Osteocyte (in vitro differentiated cells): ENCODE data around the gene CMIP. TPM values are rescaled to one million over a fixed set of nuclear protein-coding genes. Genes with fewer than 3 reads are reported as not detected.

ENCODE experiments used
- DNase-seq: peaks from one replicate; pipeline ENCODE4 v3.0.0; 2021; ENCODE audit warnings: mixed read lengths; ENCODE audit not compliant: unreplicated experiment; ENCODE audit errors: extremely low spot score
- H3K27ac Mint-ChIP-seq: one replicate; pipeline ENCODE4 v1.8.0; 2021; ENCODE audit warnings: mild to moderate bottlenecking, mixed read lengths; ENCODE audit not compliant: unreplicated experiment
- H3K27me3 Mint-ChIP-seq: one replicate; pipeline ENCODE4 v1.8.0; 2021; ENCODE audit warnings: mixed read lengths; ENCODE audit not compliant: unreplicated experiment
- H3K36me3 Mint-ChIP-seq: one replicate; pipeline ENCODE4 v1.8.0; 2021; ENCODE audit warnings: mixed read lengths; ENCODE audit not compliant: unreplicated experiment
- H3K4me1 Mint-ChIP-seq: one replicate; pipeline ENCODE4 v1.8.0; 2021; ENCODE audit warnings: mixed read lengths; ENCODE audit not compliant: unreplicated experiment
- H3K4me3 Mint-ChIP-seq: one replicate; pipeline ENCODE4 v1.8.0; 2021; ENCODE audit warnings: mild to moderate bottlenecking, moderate library complexity, mixed read lengths; ENCODE audit not compliant: unreplicated experiment
- H3K9me3 Mint-ChIP-seq: one replicate; pipeline ENCODE4 v1.8.0; 2021; ENCODE audit warnings: mixed read lengths; ENCODE audit not compliant: unreplicated experiment
- total RNA-seq: library from RNA; stranded (reverse); gene quantifications from 2 replicates; pipeline ENCODE4 v1.2.1, GENCODE V29; 2021
- TF ChIP-seq, protein P1 (sequence below): fragments of 200-600 bp; sonication (generic); IDR thresholded peaks from 2 replicates; pipeline ENCODE4 v1.5.0; 2021; ENCODE audit warnings: antibody characterized with exemption, mild to moderate bottlenecking, moderate library complexity

Gene CMIP
- total RNA-seq, 1 donor from 2014 or later: 38.0 TPM

DNA sequence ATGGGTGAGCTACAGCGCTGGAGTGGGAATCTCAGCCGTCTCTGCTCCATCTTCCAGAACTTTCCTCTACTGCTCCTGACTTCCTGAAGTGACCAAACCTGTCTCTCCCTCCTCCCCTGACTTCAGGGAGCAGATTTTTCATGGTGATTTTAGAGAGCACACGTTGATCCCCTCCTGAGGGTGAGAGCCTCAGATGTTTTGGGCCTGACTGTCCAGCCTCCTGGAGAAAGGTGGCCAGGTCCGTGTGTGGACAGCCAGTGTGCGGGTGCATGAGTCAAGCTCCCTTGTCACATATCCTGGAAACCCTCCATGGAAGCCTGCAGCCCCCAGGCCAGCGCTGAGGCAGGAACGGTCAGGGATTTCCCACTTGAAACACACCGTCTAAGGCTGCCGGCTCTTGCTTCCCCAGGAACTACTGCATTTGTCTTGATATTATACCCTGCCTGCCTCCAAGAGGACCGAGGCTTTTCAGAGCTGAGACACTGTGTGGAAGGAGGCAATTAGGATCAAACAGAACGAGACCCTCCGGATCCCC lies 143.1 kb downstream of the CMIP start:
- H3K4me1 Mint-ChIP-seq: peaks cover 27% of the 10 kb centered on the region

DNA sequence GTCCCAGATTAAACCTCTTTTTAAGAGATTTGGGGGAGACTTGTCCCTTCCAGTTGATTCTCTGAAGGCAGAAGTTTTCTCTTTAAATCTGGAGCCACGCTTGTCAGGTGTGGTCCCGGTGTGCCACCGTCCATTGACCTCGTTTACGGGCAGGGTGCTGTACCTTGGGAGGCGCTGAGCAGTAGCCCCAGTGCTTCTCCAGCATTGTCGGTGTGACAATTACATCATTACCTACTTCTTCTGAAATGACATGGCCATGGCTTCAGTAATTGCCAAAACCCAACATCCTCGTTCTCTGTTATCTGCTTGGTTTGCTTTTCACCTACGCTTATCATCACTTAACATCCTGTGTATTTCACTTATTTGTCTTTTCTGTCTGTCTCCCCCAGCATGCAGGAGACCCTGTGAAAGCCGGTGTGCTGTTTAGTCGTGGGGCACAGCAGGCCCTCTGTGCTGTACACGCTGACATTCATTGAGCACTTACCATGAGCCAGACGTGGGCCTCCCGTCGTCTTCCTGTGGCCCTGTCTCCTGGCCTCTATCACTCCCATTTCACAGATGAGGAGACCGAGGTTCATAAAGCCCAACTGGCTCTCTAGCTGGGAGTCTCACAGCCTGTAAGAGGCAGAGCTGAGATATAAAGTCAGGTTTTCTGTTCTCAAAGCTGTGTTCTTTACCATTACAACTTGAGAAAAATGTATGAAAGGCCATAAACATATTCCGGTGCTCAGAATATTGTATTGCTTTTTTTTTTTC lies 143.9 kb downstream of the CMIP start:
- DNase-seq: no peak
- H3K27me3 Mint-ChIP-seq: no peaks in the 10 kb centered on the region
- H3K4me3 Mint-ChIP-seq: no peak overlapping the region
- H3K36me3 Mint-ChIP-seq: no peaks in the 10 kb centered on the region
- TF ChIP-seq, protein P1, sequence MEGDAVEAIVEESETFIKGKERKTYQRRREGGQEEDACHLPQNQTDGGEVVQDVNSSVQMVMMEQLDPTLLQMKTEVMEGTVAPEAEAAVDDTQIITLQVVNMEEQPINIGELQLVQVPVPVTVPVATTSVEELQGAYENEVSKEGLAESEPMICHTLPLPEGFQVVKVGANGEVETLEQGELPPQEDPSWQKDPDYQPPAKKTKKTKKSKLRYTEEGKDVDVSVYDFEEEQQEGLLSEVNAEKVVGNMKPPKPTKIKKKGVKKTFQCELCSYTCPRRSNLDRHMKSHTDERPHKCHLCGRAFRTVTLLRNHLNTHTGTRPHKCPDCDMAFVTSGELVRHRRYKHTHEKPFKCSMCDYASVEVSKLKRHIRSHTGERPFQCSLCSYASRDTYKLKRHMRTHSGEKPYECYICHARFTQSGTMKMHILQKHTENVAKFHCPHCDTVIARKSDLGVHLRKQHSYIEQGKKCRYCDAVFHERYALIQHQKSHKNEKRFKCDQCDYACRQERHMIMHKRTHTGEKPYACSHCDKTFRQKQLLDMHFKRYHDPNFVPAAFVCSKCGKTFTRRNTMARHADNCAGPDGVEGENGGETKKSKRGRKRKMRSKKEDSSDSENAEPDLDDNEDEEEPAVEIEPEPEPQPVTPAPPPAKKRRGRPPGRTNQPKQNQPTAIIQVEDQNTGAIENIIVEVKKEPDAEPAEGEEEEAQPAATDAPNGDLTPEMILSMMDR: no peak
- peaks cover 27% of the 10 kb centered on the region for H3K4me1 Mint-ChIP-seq
- H3K9me3 Mint-ChIP-seq: no peaks in the 10 kb centered on the region
- no peak overlapping the region for H3K27ac Mint-ChIP-seq

More for the DNA sequence above, 143.1 kb downstream of the CMIP start:
- H3K4me3 Mint-ChIP-seq: no peak overlapping the region
- H3K36me3 Mint-ChIP-seq: no peaks in the 10 kb centered on the region
- TF ChIP-seq, protein P1: no peak
- H3K27ac Mint-ChIP-seq: no peak overlapping the region
- DNase-seq: no peak
- no peaks in the 10 kb centered on the region for H3K9me3 Mint-ChIP-seq
- H3K27me3 Mint-ChIP-seq: no peaks in the 10 kb centered on the region

DNA sequence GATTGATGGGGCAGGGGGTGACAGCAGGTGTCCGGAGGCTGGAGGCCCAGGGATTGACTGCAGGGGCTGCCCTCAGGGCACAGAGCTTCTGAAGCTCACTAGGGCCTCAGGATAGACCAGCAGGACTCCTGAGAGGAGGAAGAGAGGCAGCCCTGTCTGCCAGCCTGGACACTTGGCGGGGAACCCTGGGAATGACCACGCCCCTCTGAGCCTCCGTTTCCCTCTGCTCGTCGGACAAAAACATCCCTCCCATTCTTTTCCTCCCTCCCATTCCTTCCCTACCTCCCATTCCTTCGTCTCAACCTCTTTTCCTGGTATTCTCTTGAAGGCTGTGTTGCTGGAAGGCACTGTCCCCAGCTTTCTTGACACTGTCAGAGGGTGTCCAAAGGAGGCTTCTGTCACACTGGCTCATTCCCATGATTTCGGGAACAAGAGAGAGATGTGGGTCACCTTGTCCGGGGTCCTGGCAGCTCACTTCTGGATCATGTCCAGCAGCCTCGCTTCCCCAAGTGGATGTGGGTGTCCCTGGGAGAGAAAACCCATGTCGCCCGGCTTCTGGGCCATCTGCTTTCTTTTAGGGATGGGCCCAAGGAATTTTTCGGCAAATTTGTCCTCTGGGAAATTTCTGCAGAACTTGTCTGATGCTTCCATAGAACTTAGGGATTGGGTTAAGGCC lies 145.5 kb downstream of the CMIP start:
- H3K27me3 Mint-ChIP-seq: no peaks in the 10 kb centered on the region
- no peaks in the 10 kb centered on the region for H3K9me3 Mint-ChIP-seq
- H3K4me1 Mint-ChIP-seq: peaks cover 17% of the 10 kb centered on the region
- H3K36me3 Mint-ChIP-seq: no peaks in the 10 kb centered on the region
- TF ChIP-seq, protein P1: no peak
- H3K4me3 Mint-ChIP-seq: no peak overlapping the region
- no peak overlapping the region for H3K27ac Mint-ChIP-seq
- DNase-seq: no peak

DNA sequence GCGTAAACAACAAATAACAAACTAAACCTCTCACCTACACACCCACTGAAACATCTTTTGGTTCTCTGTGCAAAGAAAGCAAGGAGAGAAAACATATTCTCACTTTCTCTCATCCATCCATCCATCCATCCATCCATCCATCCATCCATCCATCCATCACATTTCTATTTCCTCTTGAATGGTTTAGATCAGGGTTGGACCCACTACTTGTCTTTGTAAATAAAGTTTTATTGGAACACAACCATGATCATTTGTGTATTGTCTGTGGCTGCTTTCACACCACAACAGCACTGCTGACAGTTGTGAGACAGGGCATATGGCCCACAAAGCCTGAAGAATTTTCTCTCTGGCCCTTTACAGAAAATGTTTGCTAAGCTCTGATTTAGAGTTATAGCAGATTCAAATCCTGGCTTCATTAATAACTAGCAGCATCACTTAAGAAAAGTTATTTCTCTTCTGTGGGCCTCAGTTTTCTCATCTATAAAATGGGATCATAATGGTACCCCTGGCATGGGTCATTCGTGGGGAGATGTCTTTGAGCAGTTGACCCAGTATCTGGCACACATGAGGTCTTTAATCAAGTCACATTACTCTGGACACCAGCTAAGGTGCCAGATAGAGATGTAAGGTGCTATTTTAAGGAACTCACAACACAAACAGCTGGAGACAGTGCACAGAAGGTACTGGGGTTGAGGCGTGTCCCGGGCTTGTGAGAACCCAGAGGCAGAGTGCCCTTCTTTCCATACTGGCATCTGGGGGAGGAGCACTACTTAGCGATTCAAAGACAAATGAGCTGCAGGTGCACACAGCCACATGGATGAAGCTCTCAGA lies 146.3 kb downstream of the CMIP start:
- Mint-ChIP-seq H3K4me3 (no peak overlapping the region), H3K27me3 (no peaks in the 10 kb centered on the region), H3K4me1 (peaks cover 13% of the 10 kb centered on the region), H3K36me3 (no peaks in the 10 kb centered on the region), H3K9me3 (no peaks in the 10 kb centered on the region), H3K27ac (no peak overlapping the region)
- TF ChIP-seq, protein P1: no peak
- no peak for DNase-seq
